Keratinocyte (primary cell): ENCODE results near the gene SRXN1. TPM values are rescaled to one million over a fixed set of nuclear protein-coding genes. Genes with fewer than 3 reads are reported as not detected.
"Not testable (repeated sequence)": the region's sequence is repeated elsewhere in the genome, so short reads cannot be mapped to it uniquely, and the experiment has no call there.

Source experiments
- DNase-seq: peaks from one replicate; pipeline ENCODE4 v3.0.0-alpha.2; 2011; ENCODE audit warnings: low read depth, missing footprints, low spot score
- FAIRE-seq: peaks from 2 replicates; lab custom pipeline; 2011; peaks lifted over from hg19 to GRCh38; lab: Jason Lieb, UNC
- H2AFZ ChIP-seq: 2 replicates; pipeline ENCODE4 v1.6.0; 2012; ENCODE audit warnings: low read length, control low read depth, inconsistent platforms; ENCODE audit not compliant: control insufficient read depth
- H3K27ac ChIP-seq: 2 replicates; pipeline ENCODE4 v1.5.1; 2011; ENCODE audit warnings: low read length; ENCODE audit not compliant: control insufficient read depth, insufficient read depth
- H3K27me3 ChIP-seq: 3 replicates; pipeline ENCODE4 v1.6.0; 2011; ENCODE audit warnings: low read length; ENCODE audit not compliant: control insufficient read depth, insufficient read depth; ENCODE audit errors: extremely low read depth
- H3K36me3 ChIP-seq, 2 experiments: 2 replicates in 1 of 2; 3 replicates in 1 of 2; pipeline ENCODE4 v1.5.1; 2011; ENCODE audit warnings: low read length in 2 of 2, mild to moderate bottlenecking in 1 of 2; ENCODE audit not compliant: control insufficient read depth in 2 of 2, insufficient read depth in 2 of 2; ENCODE audit errors: extremely low read depth in 1 of 2
- H3K4me1 ChIP-seq: 3 replicates; pipeline ENCODE4 v1.5.1; 2011; ENCODE audit warnings: low read length; ENCODE audit not compliant: control insufficient read depth, insufficient read depth; ENCODE audit errors: extremely low read depth
- H3K4me2 ChIP-seq: 3 replicates; pipeline ENCODE4 v1.6.0; 2011; ENCODE audit warnings: low read depth, low read length; ENCODE audit not compliant: control insufficient read depth, insufficient read depth; ENCODE audit errors: extremely low read depth
- H3K4me3 ChIP-seq, 3 experiments: fragments of 200-600 bp in 1 of 3; sonication (generic) in 1 of 3; 2 replicates in 2 of 3; 3 replicates in 1 of 3; pipeline ENCODE4 v1.5.1; 2011 to 2016; ENCODE audit warnings: low read length in 3 of 3, mild to moderate bottlenecking in 3 of 3, control low read depth in 2 of 3, inconsistent platforms in 1 of 3, low read depth in 1 of 3, mixed read lengths in 1 of 3, mixed run types in 1 of 3, moderate library complexity in 1 of 3; ENCODE audit not compliant: control insufficient read depth in 2 of 3, insufficient read depth in 2 of 3; ENCODE audit errors: extremely low read depth in 1 of 3
- H3K79me2 ChIP-seq: 2 replicates; pipeline ENCODE4 v1.6.0; 2012; ENCODE audit warnings: low read length; ENCODE audit not compliant: control insufficient read depth, insufficient read depth
- H3K9ac ChIP-seq: 3 replicates; pipeline ENCODE4 v1.6.0; 2011; ENCODE audit warnings: low read length; ENCODE audit not compliant: control insufficient read depth, insufficient read depth; ENCODE audit errors: extremely low read depth
- H3K9me1 ChIP-seq: 3 replicates; pipeline ENCODE4 v1.6.0; 2011; ENCODE audit warnings: low read length; ENCODE audit not compliant: control insufficient read depth, insufficient read depth; ENCODE audit errors: extremely low read depth
- H3K9me3 ChIP-seq: 2 replicates; pipeline ENCODE4 v1.5.1; 2012; ENCODE audit warnings: low read depth, low read length; ENCODE audit not compliant: control insufficient read depth
- H4K20me1 ChIP-seq: 3 replicates; pipeline ENCODE4 v1.6.0; 2011; ENCODE audit warnings: low read length; ENCODE audit not compliant: control insufficient read depth, insufficient read depth; ENCODE audit errors: extremely low read depth
- EZH2 ChIP-seq: IDR thresholded peaks from one replicate; pipeline ENCODE4 v1.6.1; 2012; ENCODE audit warnings: inconsistent platforms, mild to moderate bottlenecking, low read length, moderate library complexity
- dilution Hi-C: fragments of 300-500 bp; cut with MboI; formaldehyde crosslinking; loops from one replicate; pipeline ENCODE4 v1.7.0; 2020; ENCODE audit warnings: low sequenced_read_pairs; ENCODE audit not compliant: extremely low pct_ligation_motif_present
- polyA plus RNA-seq, 5 experiments: library from polyadenylated mRNA; depleted of rRNA in 3 of 5; stranded (reverse) in 3 of 5; stranded (forward) in 1 of 5; unstranded in 1 of 5; fragments of >200 nt; gene quantifications; 1 replicate in 1 of 5; 2 replicates in 3 of 5; 3 replicates in 1 of 5; pipeline versions ENCODE4 v1.2.1 to v1.2.3, GENCODE V29; 2011 to 2012; ENCODE audit warnings: missing spikeins in 2 of 5, low read depth in 1 of 5, low replicate concordance in 1 of 5
- TF ChIP-seq, protein P1 (sequence below), 3 experiments: IDR thresholded peaks in 1 of 3; conservative IDR thresholded peaks in 1 of 3; optimal IDR thresholded peaks in 1 of 3; 2 replicates in 2 of 3; 3 replicates in 1 of 3; pipeline versions ENCODE3 to v1.5.1; 2011; ENCODE audit warnings: low read length in 3 of 3, mild to moderate bottlenecking in 3 of 3, moderate library complexity in 2 of 3, control low read depth in 1 of 3, inconsistent platforms in 1 of 3; ENCODE audit not compliant: insufficient read depth in 2 of 3; ENCODE audit errors: extremely low read depth in 1 of 3

SRXN1 gene
- polyA plus RNA-seq, 1 donor (not counting 4 experiments of a cell fraction or from before 2014, with no cell fraction given): 51.7 TPM

DNA sequence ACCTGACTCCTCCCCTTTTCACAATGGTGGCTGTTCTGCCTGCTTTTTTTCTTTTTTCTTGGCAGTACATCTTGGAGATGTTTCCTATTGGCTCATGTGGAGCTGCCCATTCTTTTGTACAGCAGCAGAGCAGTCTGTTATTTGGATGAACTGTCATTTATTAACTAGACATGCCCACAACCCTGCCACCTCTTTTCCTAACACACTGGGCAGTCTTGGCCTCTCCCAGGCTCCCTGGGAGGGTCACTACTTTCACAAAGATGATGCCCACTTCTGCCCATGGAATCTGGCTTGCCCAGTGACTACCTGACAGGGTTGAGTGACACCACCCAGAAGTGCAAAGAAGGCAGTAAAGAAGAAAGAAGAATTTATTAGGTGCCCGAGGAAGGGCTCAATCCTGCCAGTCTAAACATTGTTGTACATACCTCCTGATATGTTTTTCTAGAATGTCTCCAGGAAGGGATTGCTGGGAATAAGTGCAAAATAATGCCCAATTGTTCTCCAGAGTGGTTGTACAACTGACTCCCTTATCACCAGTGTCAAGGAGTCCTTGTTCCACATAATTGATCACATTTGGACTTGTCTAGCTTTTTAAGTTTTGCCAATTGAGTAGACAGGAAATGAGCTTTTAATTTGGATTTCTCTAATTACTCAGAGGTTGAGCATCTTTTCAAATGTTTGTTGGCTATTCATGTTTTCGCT is 42.3 kb upstream of the SRXN1 start:
- H3K9me3 ChIP-seq: no peaks in the 10 kb centered on the region
- no peak overlapping the region for H3K4me2 ChIP-seq
- no peaks in the 10 kb centered on the region for H3K4me1 ChIP-seq
- no peaks in the 10 kb centered on the region for H3K9me1 ChIP-seq
- DNase-seq (no peak), FAIRE-seq (no peak)
- no peaks in the 10 kb centered on the region for H3K36me3 ChIP-seq
- H4K20me1 ChIP-seq: no peaks in the 10 kb centered on the region
- H3K27ac ChIP-seq: no peak overlapping the region
- no peak for TF ChIP-seq EZH2
- TF ChIP-seq, protein P1, sequence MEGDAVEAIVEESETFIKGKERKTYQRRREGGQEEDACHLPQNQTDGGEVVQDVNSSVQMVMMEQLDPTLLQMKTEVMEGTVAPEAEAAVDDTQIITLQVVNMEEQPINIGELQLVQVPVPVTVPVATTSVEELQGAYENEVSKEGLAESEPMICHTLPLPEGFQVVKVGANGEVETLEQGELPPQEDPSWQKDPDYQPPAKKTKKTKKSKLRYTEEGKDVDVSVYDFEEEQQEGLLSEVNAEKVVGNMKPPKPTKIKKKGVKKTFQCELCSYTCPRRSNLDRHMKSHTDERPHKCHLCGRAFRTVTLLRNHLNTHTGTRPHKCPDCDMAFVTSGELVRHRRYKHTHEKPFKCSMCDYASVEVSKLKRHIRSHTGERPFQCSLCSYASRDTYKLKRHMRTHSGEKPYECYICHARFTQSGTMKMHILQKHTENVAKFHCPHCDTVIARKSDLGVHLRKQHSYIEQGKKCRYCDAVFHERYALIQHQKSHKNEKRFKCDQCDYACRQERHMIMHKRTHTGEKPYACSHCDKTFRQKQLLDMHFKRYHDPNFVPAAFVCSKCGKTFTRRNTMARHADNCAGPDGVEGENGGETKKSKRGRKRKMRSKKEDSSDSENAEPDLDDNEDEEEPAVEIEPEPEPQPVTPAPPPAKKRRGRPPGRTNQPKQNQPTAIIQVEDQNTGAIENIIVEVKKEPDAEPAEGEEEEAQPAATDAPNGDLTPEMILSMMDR (optimal IDR thresholded peaks at IDR 0.05 in 1 of 3, IDR thresholded peaks at IDR 0.05 in 1 of 3, conservative IDR thresholded peaks at IDR 0.05 in 1 of 3; ENCODE audit: extremely low read depth in 1 of 3, insufficient read depth in 2 of 3, low read length in 3 of 3): no peak
- H3K4me3 ChIP-seq: no peak overlapping the region
- dilution Hi-C loops: no loop called here
- H3K27me3 ChIP-seq: peaks cover 6% of the 10 kb centered on the region
- no peaks in the 10 kb centered on the region for H3K79me2 ChIP-seq
- no peak overlapping the region for H2AFZ ChIP-seq
- no peak overlapping the region for H3K9ac ChIP-seq

DNA sequence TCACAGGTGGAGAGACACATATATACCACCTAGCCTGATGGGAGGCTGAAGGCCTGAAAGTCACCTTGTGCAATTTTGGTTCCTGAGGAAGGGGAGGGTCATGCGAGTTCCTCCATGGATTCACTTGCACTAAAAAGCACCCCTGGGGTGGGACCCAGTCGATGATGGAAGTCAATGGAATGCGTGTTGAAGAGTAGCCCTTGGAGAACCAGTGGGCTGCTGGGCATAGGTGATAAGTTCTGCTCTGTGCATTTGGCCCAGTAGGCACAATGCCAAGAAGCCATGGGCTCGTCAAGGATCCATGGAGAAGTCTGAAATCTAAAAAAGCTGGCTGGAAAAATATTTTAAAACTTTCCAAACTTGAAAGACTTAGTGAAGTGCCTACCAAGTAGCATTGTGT is 41.5 kb upstream of the SRXN1 start:
- H3K9me1 ChIP-seq: no peaks in the 10 kb centered on the region
- FAIRE-seq: no peak
- no peak overlapping the region for H3K27ac ChIP-seq
- no peak overlapping the region for H3K4me2 ChIP-seq
- dilution Hi-C loops: no loop called here
- H3K27me3 ChIP-seq: peaks cover 6% of the 10 kb centered on the region
- no peak for DNase-seq
- TF ChIP-seq, protein P1 (optimal IDR thresholded peaks at IDR 0.05 in 1 of 3, IDR thresholded peaks at IDR 0.05 in 1 of 3, conservative IDR thresholded peaks at IDR 0.05 in 1 of 3; ENCODE audit: extremely low read depth in 1 of 3, insufficient read depth in 2 of 3, low read length in 3 of 3): no peak
- no peak for TF ChIP-seq EZH2
- no peaks in the 10 kb centered on the region for H4K20me1 ChIP-seq
- no peak overlapping the region for H3K4me3 ChIP-seq
- no peaks in the 10 kb centered on the region for H3K4me1 ChIP-seq
- no peak overlapping the region for H3K9ac ChIP-seq
- no peaks in the 10 kb centered on the region for H3K9me3 ChIP-seq
- H3K36me3 ChIP-seq: no peaks in the 10 kb centered on the region
- no peaks in the 10 kb centered on the region for H3K79me2 ChIP-seq
- no peak overlapping the region for H2AFZ ChIP-seq

DNA sequence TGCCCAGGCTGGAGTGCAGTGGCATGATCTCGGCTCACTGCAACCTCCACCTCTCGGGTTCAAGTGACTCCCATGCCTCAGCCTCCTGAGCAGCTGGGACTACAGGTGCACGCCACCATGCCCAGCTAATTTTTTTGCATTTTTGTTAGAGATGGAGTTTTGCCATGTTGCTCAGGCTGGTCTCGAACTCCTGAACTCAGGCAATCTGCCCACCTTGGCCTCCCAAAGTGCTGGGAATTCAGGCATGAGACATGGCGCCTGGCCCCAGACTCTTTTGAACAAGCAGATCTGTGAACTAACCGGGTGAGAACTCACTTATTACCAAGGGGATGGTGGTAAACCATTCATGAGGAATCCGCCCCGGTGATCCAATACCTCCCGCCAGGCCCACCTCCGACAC is 40.8 kb upstream of the SRXN1 start:
- H3K4me3 ChIP-seq, H3K9ac ChIP-seq, dilution Hi-C loops, DNase-seq, H3K4me2 ChIP-seq, H2AFZ ChIP-seq, H4K20me1 ChIP-seq, H3K9me1 ChIP-seq, H3K27ac ChIP-seq, H3K79me2 ChIP-seq, H3K9me3 ChIP-seq, FAIRE-seq, H3K4me1 ChIP-seq, H3K36me3 ChIP-seq: not testable (repeated sequence)
- peaks cover 10% of the 10 kb centered on the region for H3K27me3 ChIP-seq
